Liver (tissue), 9 donors: ENCODE data around the gene TMTC1. TPM values are rescaled to one million over a fixed set of nuclear protein-coding genes. Genes with fewer than 3 reads are reported as not detected.

Source experiments
- DNase-seq: peaks from one replicate; pipeline ENCODE4 v3.0.0-alpha.2; 2017; ENCODE audit warnings: low spot score
- H3K27ac ChIP-seq, 2 donors: one replicate each; pipeline ENCODE4 v1.7.0; 2013; ENCODE audit warnings: inconsistent platforms in 2 of 2, low read length in 2 of 2, control low read depth in 1 of 2, low read depth in 1 of 2, mild to moderate bottlenecking in 1 of 2
- H3K27me3 ChIP-seq, 4 donors: one replicate each; pipeline versions ENCODE4 v1.6.1 to v1.7.0; 2013; ENCODE audit warnings: low read length in 3 of 4, inconsistent platforms in 1 of 4, mild to moderate bottlenecking in 1 of 4, moderate library complexity in 1 of 4; ENCODE audit not compliant: control insufficient read depth in 4 of 4, insufficient read depth in 4 of 4
- H3K36me3 ChIP-seq, 4 donors: one replicate each; pipeline versions ENCODE4 v1.6.1 to v1.7.0; 2013; ENCODE audit warnings: low read length in 3 of 4, mild to moderate bottlenecking in 3 of 4, low read depth in 1 of 4, moderate library complexity in 1 of 4; ENCODE audit not compliant: control insufficient read depth in 4 of 4, insufficient read depth in 3 of 4
- H3K4me1 ChIP-seq, 4 donors: one replicate each; pipeline versions ENCODE4 v1.6.1 to v1.7.0; 2013; ENCODE audit warnings: low read length in 3 of 4, mild to moderate bottlenecking in 3 of 4, moderate library complexity in 1 of 4; ENCODE audit not compliant: control insufficient read depth in 4 of 4, insufficient read depth in 4 of 4
- H3K4me3 ChIP-seq, 3 donors: one replicate each; pipeline versions ENCODE4 v1.6.1 to v1.7.0; 2013; ENCODE audit warnings: low read length in 3 of 3, control low read depth in 1 of 3, low read depth in 1 of 3, mild to moderate bottlenecking in 1 of 3
- H3K9ac ChIP-seq, 2 donors: one replicate each; pipeline ENCODE4 v1.7.0; 2013; ENCODE audit warnings: low read length in 2 of 2, mild to moderate bottlenecking in 2 of 2, moderate library complexity in 2 of 2, control low read depth in 1 of 2, low read depth in 1 of 2
- H3K9me3 ChIP-seq, 4 donors: one replicate each; pipeline versions ENCODE4 v1.6.1 to v1.7.0; 2013; ENCODE audit warnings: low read length in 3 of 4; ENCODE audit not compliant: control insufficient read depth in 4 of 4
- ATF3 ChIP-seq: IDR thresholded peaks from 2 replicates; pipeline ENCODE4 v1.6.1; 2016; ENCODE audit warnings: antibody characterized with exemption
- EGR1 ChIP-seq, 2 donors: IDR thresholded peaks; 2 replicates each; pipeline ENCODE4 v1.6.1; 2016 to 2018; ENCODE audit warnings: antibody characterized with exemption in 2 of 2, low read depth in 2 of 2
- FOXA1 ChIP-seq: IDR thresholded peaks from 2 replicates; pipeline ENCODE4 v1.6.1; 2016; ENCODE audit warnings: antibody characterized with exemption
- FOXA2 ChIP-seq: IDR thresholded peaks from 2 replicates; pipeline ENCODE4 v1.6.1; 2016; ENCODE audit warnings: antibody characterized with exemption
- GABPA ChIP-seq, 2 donors: IDR thresholded peaks in 1 of 2; conservative IDR thresholded peaks in 1 of 2; 2 replicates each; pipeline ENCODE4 v1.6.1; 2016; ENCODE audit warnings: antibody characterized with exemption in 2 of 2, mild to moderate bottlenecking in 1 of 2, moderate library complexity in 1 of 2
- HNF4A ChIP-seq, 2 donors: conservative IDR thresholded peaks; 2 replicates each; pipeline ENCODE4 v1.6.1; 2016; ENCODE audit warnings: antibody characterized with exemption in 2 of 2, mild to moderate bottlenecking in 2 of 2
- HNF4G ChIP-seq: IDR thresholded peaks from 2 replicates; pipeline ENCODE4 v1.6.1; 2016; ENCODE audit warnings: antibody characterized with exemption
- JUND ChIP-seq, 2 donors: IDR thresholded peaks; 2 replicates each; pipeline ENCODE4 v1.6.1; 2016; ENCODE audit warnings: antibody characterized with exemption in 2 of 2
- MAX ChIP-seq: IDR thresholded peaks from 2 replicates; pipeline ENCODE4 v1.6.1; 2016; ENCODE audit warnings: antibody characterized with exemption
- NR2F2 ChIP-seq: IDR thresholded peaks from 2 replicates; pipeline ENCODE4 v1.6.1; 2016; ENCODE audit warnings: antibody characterized with exemption
- RAD21 ChIP-seq, 2 donors: IDR thresholded peaks; 2 replicates each; pipeline ENCODE4 v1.6.1; 2016; ENCODE audit warnings: antibody characterized with exemption in 2 of 2, mild to moderate bottlenecking in 2 of 2
- RXRA ChIP-seq, 2 donors: IDR thresholded peaks; 2 replicates each; pipeline ENCODE4 v1.6.1; 2017 to 2018; ENCODE audit warnings: antibody characterized with exemption in 2 of 2, mild to moderate bottlenecking in 1 of 2
- SP1 ChIP-seq: IDR thresholded peaks from 2 replicates; pipeline ENCODE4 v1.6.1; 2018; ENCODE audit warnings: antibody characterized with exemption, mild to moderate bottlenecking
- TAF1 ChIP-seq: conservative IDR thresholded peaks from 2 replicates; pipeline ENCODE4 v1.6.1; 2016; ENCODE audit warnings: antibody characterized with exemption, mild to moderate bottlenecking
- YY1 ChIP-seq: IDR thresholded peaks from 2 replicates; pipeline ENCODE4 v1.6.1; 2016; ENCODE audit warnings: antibody characterized with exemption, mild to moderate bottlenecking
- ZBTB33 ChIP-seq: IDR thresholded peaks from 2 replicates; pipeline ENCODE4 v1.6.1; 2016; ENCODE audit warnings: antibody characterized with exemption
- WGBS: extraction: QIAGEN DNeasy Blood & Tissue Kit; methylation state at CpG from one replicate; pipeline ENCODE4 v1.1.7; 2013; 5-methylcytosine and 5-hydroxymethylcytosine counted together
- polyA plus RNA-seq, 2 donors: library from polyadenylated mRNA; stranded (reverse) in 1 of 2; unstranded in 1 of 2; fragments of 200-250 nt in 1 of 2; fragments of >200 nt in 1 of 2; fragmentation: Nextera tagmentation in 1 of 2; extraction: Ambion mirVana in 1 of 2; gene quantifications; one replicate each; pipeline versions ENCODE4 v1.2.1 to v1.2.3, GENCODE V29; 2013 to 2015
- total RNA-seq, 2 donors: library from RNA; depleted of rRNA; stranded (reverse); fragments of >200 nt; gene quantifications; one replicate each; pipeline ENCODE4 v1.2.3, GENCODE V29; 2014
- TF ChIP-seq, protein P1 (sequence below): IDR thresholded peaks from 2 replicates; pipeline ENCODE4 v1.6.1; 2016; ENCODE audit warnings: antibody characterized with exemption, mild to moderate bottlenecking
- TF ChIP-seq, protein P2 (sequence below): fragments of 150-350 bp; IDR thresholded peaks from 2 replicates; pipeline ENCODE4 v1.5.1; 2017; ENCODE audit warnings: improper control_type of control experiment, low read depth, low read length; ENCODE audit not compliant: missing input control
- donor health status: healthy.
- donor health status: healthy.
- donor health status: healthy.
- donor health status: healthy.
- donor health status: healthy.

The TMTC1 gene
- total and polyA plus RNA-seq, 4 donors = 0.76 to 3.3 (median 2.1) TPM

DNA sequence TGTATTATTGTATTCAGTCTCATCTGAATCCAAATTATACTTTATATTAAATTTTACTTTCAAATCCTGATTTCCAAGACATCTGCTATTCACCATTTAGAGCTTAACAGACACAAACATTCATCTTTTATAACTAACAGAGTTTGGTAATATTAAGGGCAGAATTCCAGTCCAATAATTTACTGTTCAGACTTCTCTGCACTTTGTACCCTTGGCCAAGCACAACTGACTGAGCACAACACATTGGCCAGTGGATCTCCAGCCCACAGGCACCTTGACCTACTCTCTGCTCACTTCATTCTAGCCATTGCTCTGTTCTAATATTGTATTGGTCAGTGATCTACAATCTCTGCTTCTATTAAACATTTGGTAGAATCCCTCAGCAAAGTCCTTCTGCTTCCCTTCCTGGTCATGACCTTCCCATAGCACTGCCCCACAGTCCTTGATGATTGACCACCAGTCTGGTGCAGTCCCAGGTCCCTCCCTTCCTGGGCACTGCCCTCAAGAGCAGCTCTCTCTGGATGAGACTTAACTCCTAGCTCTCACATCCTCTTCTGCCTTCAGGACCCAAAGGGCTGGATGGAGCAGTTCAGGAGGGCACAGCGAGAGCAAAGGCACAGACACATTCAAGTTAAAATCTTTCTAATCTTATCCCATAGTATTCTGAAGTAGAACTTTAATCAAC lies 188.5 kb downstream of the TMTC1 start:
- TF ChIP-seq JUND (IDR thresholded peaks at IDR 0.05) (peak; percentile 34 to 78), RXRA (IDR thresholded peaks at IDR 0.05) (peak; percentile 78 to 87), NR2F2 (no peak), SP1 (peak; percentile 97), RAD21 (IDR thresholded peaks at IDR 0.05) (peak; percentile 48 to 54), ZBTB33 (peak; percentile 74), GABPA (IDR thresholded peaks at IDR 0.05 in 1 of 2, conservative IDR thresholded peaks at IDR 0.05 in 1 of 2) (no peak), YY1 (peak; percentile 84), HNF4A (conservative IDR thresholded peaks at IDR 0.05) (peak; percentile 99), FOXA2 (peak; percentile 47), TAF1 (no peak), MAX (peak; percentile 73), EGR1 (IDR thresholded peaks at IDR 0.05; ENCODE audit: low read depth in 2 of 2) (no peak), FOXA1 (no peak), HNF4G (peak; percentile 95), ATF3 (no peak)
- TF ChIP-seq, protein P1, sequence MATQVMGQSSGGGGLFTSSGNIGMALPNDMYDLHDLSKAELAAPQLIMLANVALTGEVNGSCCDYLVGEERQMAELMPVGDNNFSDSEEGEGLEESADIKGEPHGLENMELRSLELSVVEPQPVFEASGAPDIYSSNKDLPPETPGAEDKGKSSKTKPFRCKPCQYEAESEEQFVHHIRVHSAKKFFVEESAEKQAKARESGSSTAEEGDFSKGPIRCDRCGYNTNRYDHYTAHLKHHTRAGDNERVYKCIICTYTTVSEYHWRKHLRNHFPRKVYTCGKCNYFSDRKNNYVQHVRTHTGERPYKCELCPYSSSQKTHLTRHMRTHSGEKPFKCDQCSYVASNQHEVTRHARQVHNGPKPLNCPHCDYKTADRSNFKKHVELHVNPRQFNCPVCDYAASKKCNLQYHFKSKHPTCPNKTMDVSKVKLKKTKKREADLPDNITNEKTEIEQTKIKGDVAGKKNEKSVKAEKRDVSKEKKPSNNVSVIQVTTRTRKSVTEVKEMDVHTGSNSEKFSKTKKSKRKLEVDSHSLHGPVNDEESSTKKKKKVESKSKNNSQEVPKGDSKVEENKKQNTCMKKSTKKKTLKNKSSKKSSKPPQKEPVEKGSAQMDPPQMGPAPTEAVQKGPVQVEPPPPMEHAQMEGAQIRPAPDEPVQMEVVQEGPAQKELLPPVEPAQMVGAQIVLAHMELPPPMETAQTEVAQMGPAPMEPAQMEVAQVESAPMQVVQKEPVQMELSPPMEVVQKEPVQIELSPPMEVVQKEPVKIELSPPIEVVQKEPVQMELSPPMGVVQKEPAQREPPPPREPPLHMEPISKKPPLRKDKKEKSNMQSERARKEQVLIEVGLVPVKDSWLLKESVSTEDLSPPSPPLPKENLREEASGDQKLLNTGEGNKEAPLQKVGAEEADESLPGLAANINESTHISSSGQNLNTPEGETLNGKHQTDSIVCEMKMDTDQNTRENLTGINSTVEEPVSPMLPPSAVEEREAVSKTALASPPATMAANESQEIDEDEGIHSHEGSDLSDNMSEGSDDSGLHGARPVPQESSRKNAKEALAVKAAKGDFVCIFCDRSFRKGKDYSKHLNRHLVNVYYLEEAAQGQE = peak; percentile 77
- TF ChIP-seq, protein P2, sequence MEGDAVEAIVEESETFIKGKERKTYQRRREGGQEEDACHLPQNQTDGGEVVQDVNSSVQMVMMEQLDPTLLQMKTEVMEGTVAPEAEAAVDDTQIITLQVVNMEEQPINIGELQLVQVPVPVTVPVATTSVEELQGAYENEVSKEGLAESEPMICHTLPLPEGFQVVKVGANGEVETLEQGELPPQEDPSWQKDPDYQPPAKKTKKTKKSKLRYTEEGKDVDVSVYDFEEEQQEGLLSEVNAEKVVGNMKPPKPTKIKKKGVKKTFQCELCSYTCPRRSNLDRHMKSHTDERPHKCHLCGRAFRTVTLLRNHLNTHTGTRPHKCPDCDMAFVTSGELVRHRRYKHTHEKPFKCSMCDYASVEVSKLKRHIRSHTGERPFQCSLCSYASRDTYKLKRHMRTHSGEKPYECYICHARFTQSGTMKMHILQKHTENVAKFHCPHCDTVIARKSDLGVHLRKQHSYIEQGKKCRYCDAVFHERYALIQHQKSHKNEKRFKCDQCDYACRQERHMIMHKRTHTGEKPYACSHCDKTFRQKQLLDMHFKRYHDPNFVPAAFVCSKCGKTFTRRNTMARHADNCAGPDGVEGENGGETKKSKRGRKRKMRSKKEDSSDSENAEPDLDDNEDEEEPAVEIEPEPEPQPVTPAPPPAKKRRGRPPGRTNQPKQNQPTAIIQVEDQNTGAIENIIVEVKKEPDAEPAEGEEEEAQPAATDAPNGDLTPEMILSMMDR = no peak
- H3K27me3 ChIP-seq = no peaks in the 10 kb centered on the region
- H3K9ac ChIP-seq = no peak overlapping the region
- 89% methylated on average over 1 of the region's 1 CpG for WGBS
- peaks cover 11 to 59% (median 36%) of the 10 kb centered on the region in 4 donors for H3K4me1 ChIP-seq
- H3K4me3 ChIP-seq = peak overlapping the region in 1 of 3 donors; percentile 11
- peak overlapping the region; percentile 40 to 62 for H3K27ac ChIP-seq
- no peaks in the 10 kb centered on the region for H3K9me3 ChIP-seq
- no peaks in the 10 kb centered on the region for H3K36me3 ChIP-seq
- DNase-seq = no peak
